Middle frontal gyrus (tissue), 1 donor: ENCODE results near the gene GNB1L.
"Not testable (repeated sequence)": the region's sequence is repeated elsewhere in the genome, so short reads cannot be mapped to it uniquely, and the experiment has no call there.

ENCODE experiments used
- DNase-seq: peaks from one replicate; pipeline ENCODE4 v3.0.0-alpha.2; 2015; ENCODE audit warnings: low spot score; ENCODE audit errors: extremely low spot score

Gene GNB1L

DNA sequence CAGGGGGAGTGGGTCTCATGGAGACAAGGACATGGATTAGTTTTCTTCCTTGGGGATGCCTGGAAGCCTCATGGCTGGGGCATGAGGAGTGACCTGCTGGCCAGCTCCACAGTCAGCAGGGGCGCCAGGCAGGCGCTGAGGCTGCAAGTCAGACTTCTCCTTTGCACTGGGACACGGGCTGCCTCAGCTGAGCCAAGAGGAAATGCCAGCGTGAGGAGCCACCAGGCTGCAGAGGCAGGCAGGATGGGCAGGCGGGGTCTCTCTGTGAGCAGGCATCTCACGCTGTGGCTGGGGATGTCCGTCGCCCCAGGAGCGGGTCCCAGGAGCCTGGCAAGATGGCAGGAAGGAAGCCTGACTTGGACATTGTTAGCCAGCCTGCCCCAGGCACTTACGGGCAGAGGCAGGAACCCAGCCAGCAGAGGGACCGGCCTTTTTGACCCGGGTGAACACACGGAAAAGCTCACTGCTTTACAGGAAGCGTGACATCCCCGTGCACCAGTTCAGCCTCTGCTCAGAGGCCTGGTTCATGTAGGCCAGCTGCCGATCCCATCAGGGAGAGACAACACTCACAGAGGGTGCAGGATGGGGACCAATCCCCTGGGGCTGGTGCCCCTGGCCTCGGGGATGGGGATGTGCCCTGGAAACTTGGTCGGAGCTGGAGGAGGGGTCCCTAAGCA lies 10.2 kb downstream of the GNB1L start:
- no peak for DNase-seq

DNA sequence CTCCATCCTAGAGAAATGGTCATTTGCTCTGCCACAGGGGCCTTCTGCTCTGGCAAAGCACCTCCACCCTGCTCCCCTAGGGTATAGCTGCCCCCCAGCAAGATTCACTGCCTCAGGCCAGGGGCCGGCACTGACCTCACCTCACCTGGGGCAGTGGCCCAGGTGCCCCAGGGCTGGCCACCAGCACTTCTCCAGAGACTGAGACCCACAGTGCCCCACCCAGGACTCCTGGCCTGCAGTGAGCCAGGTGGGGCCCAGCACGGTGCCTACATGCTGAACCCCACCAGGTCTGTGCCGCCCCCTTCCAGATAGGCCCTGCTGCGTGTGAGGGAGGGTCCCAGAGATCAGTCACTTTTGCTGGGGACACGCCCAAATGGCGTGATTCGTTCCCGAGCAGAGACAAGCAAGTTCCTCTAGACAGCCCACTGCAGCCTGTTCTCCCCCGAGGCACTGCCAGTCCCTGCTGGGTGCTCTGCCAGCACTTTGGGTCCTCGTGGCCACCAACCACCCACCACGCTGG lies 10.8 kb downstream of the GNB1L start:
- no peak for DNase-seq

DNA sequence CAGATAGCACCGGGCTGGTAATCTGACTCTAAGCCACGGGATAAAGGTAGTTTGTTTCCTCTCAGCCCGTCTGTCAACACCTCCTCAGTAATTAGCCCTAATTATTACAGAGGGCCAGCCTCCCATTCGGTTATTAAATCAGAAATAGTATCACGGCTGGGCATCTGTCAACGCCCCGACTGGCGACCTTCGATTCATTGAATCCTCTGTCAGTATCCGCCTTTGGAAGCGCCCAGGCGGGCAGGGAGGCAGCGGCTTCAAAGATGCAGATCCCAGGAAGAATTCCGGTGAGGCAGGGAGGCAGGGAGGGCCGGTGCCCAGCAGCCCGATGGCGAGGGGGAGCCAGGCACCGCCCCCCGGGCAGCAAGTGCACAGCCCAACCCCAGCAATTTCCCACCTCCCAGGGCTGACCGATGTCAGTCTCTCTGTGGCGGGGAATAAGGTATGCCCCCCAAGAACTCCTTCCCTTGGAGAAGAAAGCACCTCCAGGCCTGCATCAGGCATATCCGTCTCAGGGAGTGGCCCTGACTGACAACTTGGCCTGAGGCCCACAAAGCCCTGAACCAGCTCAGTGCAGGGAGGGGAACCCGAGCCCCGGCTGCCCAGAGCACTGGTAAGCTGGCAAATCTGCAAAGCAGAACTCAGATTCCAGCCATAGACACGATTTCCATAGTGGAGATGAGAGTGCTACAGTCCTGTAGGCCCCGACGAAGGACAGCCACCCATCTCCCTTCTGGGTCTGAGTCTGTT lies 11.4 kb downstream of the GNB1L start:
- DNase-seq = no peak

DNA sequence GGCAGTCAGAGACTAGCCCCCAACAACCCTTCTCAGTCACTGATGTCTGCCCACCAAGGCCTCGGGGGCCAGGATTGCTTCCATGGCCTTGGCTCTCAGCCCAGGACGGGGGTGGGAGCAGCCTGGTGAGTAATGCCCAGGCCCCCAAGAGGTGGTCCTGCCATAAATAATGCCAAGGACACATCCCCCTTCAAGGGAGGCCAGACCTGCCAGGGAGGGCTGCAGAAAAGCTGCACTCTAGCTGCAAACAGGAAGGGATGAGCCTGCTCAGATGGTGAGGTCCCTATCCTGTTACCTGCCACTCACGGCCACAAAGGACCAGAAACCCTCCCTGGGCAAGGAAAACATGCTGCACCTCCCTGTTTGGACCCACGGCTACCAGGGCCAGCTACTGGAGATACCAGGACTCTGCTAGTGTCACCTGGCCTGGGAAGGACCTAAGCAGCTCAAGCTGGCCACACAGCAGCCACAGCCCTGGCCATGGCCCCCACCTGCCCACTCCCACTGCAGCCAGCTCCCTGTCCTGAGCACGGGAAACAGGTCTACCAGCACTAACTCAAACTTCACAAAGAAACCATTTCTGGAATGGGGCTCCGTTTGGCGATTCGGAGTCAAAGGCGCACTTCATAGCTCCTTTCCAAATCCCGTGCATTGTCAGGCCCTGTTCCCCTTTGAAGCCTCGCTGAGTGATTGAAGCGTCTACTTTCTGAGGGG lies 12.1 kb downstream of the GNB1L start:
- DNase-seq = no peak

DNA sequence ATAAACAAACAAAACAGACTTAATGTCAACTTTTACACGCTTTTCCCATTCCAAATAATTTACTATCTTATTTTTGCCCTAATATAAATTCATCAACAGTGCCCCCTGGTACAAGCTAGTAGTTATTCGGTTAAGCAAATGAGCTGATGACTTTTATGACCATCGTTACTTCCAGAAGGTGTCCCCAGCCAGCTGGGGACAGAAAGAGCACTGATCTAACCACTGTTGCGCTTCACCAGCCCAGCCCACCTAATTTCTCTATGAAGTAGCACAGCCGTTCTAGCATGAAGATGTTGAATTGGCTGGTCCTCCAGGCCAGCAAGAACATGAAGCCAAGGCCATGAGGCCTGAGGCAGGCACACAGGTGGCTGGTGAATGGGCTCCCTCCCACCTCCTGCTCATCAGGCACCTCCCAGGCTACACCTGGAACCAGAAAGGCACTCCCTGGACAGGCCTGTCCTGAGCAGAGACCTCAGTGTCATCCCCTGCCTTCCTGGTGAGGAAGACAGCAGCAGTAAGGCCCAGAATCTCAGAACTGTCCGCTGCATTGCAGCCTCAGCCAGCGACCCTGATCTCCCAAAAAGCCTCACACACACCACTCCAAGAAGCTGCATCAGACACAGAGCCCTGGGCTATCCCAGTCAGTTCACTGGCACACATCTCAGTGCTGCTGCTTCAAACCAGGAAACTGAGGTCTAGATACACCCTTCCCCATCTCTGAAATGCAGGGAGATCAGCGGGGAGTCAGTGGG lies 12.9 kb downstream of the GNB1L start:
- no peak for DNase-seq

DNA sequence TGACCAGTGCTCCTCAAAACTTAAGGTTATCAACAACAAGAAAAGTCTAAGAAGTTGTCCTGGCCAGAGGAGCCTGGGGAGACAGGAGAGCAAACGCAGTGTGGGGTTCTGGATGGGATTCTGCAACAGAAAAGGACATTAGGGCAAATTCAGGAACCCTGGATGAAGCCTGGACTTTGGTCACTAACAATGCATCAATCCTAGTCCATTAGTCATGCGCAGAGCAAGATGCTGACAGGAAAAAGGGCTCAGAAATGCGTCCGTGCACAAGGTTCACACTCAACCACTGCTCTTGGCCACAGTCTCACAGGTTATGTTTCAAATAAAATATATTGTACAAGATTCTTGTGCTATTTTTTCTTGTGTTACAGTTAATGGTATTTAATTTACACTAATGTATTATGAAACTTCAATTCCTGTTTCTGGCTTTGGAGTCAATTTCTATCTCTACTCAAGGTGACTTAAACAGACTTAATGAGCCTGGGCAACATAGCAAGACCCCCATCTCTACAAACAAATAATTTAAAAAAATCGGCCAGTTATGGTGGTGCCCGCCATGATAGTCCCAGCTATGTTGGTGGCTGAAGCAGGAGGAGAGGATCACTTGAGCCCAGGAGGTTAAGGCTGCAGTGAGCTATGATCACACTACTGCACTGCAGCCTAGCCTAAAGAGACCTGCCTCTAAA lies 13.6 kb downstream of the GNB1L start:
- no peak for DNase-seq

DNA sequence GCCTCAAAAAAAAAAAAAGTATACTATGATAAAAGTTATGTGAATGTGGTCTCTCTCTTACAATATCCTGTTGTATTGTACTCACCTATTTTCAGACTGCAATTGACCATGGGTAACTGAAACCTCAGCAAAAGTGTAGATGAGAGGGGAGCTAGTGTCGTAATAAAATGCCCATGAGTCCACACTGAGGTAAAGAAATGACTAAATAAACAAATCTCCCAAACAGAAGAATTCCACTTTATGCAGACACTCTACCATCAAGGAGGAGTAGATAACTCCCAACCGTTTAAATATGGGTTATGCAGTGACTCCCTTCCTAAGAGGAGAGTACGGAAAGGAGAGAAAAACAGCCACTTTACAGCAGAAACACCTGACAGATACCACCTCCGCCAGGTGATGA lies 14.6 kb downstream of the GNB1L start:
- no peak for DNase-seq

DNA sequence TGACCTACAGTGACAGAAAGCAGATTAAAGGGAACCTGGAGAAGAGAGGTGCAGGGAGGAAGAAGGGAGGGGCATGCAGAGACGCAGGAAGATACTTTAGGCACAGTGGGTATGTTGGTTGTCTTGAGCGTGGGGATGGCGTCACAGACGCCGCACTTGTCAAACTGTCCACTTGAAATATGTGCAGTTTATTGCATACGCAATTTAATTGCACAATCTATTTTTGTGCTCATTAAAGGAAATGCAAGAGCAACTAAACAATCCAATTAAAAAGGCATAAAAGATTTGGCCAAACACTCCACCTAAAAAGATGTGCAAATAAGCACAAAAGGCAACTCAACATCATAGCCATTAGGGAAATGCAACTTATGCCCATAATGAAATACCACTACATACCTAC lies 16.8 kb downstream of the GNB1L start:
- no peak for DNase-seq

DNA sequence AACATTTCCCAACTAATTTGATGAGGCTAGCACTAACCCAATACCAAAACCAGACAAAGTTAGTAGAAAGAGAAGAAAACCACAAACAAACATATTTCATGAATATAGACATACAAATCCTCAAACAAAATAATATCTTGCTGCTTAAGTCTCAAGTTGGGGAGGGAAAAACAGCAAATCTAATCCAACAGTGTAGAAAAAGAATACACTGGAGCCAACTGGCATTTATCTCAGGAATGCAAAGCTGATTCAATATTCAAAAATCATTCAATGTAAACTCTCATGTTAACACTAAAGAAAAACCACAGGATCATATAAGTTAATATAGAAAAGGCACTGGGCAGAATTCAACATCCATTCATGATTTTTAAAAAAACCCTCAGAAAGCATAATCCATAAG lies 18.2 kb downstream of the GNB1L start:
- DNase-seq = no peak

DNA sequence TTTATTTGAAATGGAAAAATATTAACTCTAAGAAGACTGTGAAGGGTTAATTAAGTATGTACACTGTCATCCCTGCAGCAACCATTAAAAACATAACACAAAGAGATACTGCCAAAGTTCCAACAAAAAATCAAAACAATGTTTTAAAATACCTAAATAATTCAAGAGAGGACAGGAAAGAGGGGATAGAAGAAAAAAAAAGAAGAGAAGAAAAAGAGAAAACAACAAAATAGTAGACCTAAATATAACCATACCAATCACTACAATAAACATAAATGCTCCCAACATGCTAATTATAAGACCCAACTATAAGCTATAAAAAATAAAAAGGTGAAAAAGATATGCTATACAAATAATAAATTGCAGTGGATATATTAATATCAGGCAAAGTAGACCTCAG lies 20.1 kb downstream of the GNB1L start:
- no peak for DNase-seq

DNA sequence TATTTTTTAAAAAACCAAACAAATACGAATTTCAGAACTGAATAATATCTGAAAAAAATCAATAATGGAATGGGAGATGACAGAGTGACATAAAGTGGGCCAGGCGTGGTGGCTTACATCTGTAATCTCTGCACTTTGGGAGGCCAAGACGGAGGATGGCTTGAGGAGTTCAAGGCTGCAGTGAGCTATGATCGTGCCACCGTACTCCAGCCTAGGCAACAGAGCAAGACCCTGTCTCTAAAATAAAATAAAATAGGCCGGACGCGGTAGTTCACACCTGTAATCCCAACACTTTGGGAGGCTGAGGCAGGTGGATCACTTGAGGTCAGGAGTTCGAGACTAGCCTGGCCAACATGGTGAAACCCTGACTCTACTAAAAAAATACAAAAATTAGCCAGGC lies 21.3 kb downstream of the GNB1L start:
- not testable (repeated sequence) for DNase-seq

DNA sequence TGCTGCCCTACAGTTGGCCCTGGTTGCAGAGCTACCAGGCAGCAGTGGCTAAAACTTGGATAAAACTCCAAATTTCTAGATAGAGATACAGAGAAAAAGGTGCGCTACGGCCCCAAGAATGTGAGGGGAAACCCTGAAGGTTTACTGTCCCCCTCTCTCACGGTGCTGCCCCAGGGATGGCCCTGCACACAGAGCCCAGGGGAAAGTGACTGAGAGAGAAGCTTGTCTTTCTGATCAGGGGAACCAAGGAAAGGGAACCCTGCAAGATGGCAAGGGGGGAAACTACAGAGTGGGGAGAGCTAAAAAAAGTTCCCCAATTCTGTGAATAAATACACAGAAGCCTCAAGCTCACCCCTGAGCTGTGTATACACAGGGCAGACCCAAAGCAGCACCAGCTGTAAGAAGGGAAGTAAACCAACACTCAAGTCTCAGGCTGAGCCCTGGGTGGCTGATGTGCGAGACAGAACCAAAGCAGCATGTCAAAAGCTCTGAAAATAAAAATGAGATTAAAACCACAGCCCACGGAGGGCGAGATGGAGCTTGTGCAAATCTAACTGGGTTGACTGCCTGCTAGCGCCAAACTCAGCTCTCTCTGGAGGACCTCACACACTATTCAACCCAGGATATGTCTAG lies 22.1 kb downstream of the GNB1L start:
- no peak for DNase-seq

DNA sequence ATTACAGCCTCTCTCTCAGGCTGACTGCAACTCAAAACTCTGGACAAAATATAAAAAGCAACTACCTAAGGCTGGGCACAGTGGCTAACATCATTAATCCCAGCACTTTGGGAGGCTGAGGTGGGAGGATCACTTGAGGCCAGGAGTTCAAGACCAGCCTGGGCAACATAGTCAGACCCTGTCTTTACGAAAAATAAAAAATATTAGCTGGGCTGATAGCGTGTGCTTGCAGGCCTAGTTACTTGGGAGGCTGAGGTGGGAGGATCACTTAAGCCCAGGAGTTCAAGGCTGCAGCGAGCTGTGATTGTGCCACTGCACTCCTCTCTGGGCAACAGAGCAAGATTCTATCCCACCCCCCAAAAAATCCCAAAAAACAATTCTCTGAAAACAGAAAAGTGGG lies 22.7 kb downstream of the GNB1L start:
- not testable (repeated sequence) for DNase-seq

DNA sequence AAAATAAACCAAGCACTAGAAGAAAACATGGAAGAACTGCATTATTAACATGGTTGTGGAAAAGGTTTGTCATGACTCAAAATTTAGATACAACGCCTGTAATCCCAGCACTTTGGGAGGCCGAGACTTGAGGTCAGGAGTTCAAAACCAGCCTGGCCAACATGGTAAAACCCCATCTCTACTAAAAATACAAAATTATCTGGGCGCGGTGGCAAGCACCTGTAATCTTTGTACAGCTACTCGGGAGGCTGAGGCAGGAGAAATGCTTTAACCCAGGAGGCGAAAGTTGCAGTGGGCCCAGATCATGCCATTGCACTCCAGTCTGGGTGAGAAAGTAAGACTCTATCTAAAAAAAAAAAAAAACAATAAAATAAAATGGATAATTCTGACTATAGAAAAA lies 23.7 kb downstream of the GNB1L start:
- no peak for DNase-seq

DNA sequence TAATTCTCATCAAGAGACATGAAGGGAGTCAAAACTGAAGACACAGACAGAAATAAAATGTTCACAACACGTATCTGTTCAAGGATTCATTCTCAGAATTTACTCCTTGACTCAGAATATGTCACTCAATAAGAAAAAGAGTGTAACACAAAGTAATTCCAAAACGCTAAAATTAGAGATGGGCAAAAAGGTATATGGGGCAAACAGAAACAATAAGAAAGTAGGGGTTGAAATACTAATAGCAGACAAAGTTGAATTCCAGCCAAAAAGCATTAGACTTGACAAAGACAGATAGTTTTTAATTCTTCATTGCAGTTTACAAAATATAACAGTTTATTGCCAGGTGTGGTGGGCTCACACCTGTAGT lies 26.7 kb downstream of the GNB1L start:
- no peak for DNase-seq

DNA sequence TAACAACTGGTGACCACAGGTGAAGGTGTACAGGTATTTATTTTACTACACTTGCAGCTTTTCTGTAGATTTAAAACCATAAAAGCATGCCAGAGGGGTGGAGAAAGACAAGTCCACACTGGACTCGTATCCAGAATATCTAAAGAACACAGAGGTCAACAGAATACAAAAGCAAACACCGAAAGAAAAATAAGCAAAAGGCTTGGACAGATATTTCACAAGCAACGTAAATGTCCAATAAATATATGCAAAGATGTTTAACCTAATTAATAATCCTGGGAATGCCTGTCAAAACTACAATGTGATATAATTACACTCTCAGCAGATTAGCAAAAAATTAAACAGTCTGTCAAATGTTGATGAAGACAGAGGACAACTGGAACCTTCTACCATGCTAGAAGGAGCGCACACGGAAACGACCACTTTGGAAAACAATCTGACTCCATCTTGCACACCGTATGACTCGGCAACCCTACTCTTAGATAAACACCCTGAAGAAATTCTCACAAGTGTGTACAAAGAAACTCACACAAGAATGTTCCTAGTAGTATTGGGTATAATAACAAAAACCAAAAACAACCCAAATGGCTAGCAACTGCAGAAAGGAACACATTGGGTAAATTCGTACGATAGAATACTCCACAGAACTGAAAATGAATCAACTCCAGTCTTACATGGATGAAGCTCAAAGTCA lies 27.2 kb downstream of the GNB1L start:
- no peak for DNase-seq

DNA sequence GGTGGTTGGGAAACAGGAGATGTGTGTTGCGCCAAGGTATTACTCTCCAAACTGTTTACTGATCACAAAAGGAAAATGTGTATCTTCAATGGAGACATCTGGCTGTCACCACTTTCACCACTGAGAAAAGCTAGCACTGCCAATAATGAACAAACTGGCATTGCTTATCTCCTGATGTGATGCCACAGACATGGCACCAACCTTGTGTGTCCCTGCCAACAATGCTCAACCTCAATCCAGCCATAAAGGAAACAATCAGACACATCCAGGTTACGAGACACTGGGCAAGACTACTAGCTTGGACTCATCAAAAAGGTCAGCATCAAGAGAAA lies 28.1 kb downstream of the GNB1L start:
- no peak for DNase-seq

DNA sequence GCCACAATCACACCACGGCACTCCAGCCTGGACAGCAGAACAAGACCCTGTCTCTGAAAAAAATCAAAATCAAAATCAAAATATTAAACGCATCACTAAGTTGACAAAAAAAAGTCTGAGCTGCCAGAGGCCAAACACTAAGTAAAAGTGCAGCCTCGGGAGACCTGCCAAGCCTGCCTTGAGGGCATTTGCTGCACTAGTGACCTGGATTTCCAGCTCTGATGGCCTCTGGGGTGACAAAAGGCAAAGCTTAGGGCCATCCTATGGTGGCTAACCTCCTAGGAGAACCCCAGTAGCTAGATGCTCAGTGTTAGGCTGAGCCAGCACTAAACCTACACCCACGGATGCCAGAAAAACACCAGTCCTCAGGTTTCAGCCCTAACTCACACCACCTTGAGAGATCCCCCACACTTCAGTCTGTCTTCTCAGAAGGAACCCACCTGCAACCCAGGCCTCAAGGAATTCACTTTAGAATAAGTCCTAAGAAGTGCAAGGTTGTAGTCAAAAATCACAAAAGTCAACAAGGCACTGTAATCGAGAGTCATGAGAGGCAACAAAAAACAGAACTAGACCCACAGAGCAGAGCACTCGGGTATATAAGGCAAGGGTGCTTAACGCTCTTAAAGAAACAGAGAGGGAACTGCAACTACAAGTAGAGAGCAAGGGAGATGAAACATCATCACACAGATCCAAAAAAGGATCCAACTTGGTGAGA lies 28.6 kb downstream of the GNB1L start:
- no peak for DNase-seq

DNA sequence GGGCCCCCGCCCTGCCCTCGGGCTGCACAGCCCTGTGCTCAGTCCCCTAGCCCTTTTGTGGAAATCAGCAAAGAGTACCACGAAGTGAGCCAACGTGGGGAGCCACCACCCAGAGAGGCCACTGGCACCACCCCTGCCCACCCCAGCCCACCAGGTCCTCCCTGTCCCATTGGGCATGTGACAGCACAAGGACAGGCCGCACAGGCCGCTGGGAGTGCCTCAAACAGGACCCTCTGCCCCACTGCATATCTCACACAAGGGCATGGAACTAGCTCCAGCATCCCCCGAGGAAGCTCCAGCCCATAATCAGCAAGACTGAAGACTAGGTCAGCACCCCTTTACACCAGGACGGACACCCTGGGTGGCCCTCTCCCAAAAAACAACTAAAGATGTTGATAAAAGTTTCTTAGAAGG lies 29.7 kb downstream of the GNB1L start:
- DNase-seq = no peak
